RWPE2 (cell line): ENCODE measurements around the gene CHRD.
A peak's percentile ranks its signal among the peaks of the same experiment; 100 is the strongest.

Source experiments
- ATAC-seq: fragments of 200-7000 bp; cut with Tn5 transposase; 3 replicates; pipeline ENCODE4 v1.9.1; 2021; ENCODE audit warnings: low read depth
- DNase-seq: peaks from one replicate; pipeline ENCODE4 v3.0.0-alpha.2; 2020; ENCODE audit warnings: low spot score
- H3K27ac ChIP-seq: fragments of 450-650 bp; 2 replicates; pipeline ENCODE4 v1.5.1; 2017; ENCODE audit warnings: mild to moderate bottlenecking; ENCODE audit not compliant: poor library complexity, severe bottlenecking
- H3K27me3 ChIP-seq: fragments of 250-450 bp; sonication (Bioruptor Pico); 2 replicates; pipeline ENCODE4 v1.5.1; 2021; ENCODE audit warnings: mild to moderate bottlenecking, moderate library complexity; ENCODE audit not compliant: insufficient read depth, poor library complexity, severe bottlenecking
- H3K36me3 ChIP-seq: fragments of 250-450 bp; sonication (Bioruptor Pico); 2 replicates; pipeline ENCODE4 v1.5.1; 2020; ENCODE audit warnings: low read depth, mild to moderate bottlenecking, moderate library complexity
- H3K4me1 ChIP-seq: fragments of 250-450 bp; sonication (Bioruptor Pico); 2 replicates; pipeline ENCODE4 v1.5.1; 2021; ENCODE audit warnings: mild to moderate bottlenecking, moderate library complexity; ENCODE audit not compliant: insufficient read depth, poor library complexity, severe bottlenecking
- H3K4me3 ChIP-seq: fragments of 250-450 bp; sonication (Bioruptor Pico); 2 replicates; pipeline ENCODE4 v1.5.1; 2021; ENCODE audit warnings: mild to moderate bottlenecking, moderate library complexity; ENCODE audit not compliant: severe bottlenecking
- H3K9me3 ChIP-seq: fragments of 250-450 bp; sonication (Bioruptor Pico); 2 replicates; pipeline ENCODE4 v1.5.1; 2021; ENCODE audit warnings: mild to moderate bottlenecking, moderate library complexity; ENCODE audit not compliant: severe bottlenecking
- CTCF ChIP-seq: fragments of 450-650 bp; IDR thresholded peaks from one replicate; pipeline ENCODE4 v1.5.1; 2017; ENCODE audit warnings: mild to moderate bottlenecking, moderate library complexity; ENCODE audit not compliant: poor library complexity, severe bottlenecking

CHRD gene

GRCh38 chr3:184380627-184381260 is 890 bp downstream of the CHRD start:
- H3K27ac ChIP-seq = no peak overlapping the region
- ATAC-seq (0 out of 3 replicates have a peak, but pooled peaks have one; percentile 7), DNase-seq (no peak)
- TF ChIP-seq CTCF = no peak
- no peaks in the 10 kb centered on the region for H3K4me1 ChIP-seq
- H3K4me3 ChIP-seq = peak overlapping the region; percentile 37
- H3K9me3 ChIP-seq = no peaks in the 10 kb centered on the region
- H3K27me3 ChIP-seq = peaks cover 39% of the 10 kb centered on the region
- no peaks in the 10 kb centered on the region for H3K36me3 ChIP-seq

- H3K27ac ChIP-seq = no peak overlapping the region
- ATAC-seq = no peak
- no peaks in the 10 kb centered on the region for H3K9me3 ChIP-seq
- peaks cover 36% of the 10 kb centered on the region for H3K27me3 ChIP-seq
- H3K4me3 ChIP-seq = no peak overlapping the region
- TF ChIP-seq CTCF = no peak
- no peaks in the 10 kb centered on the region for H3K36me3 ChIP-seq
- H3K4me1 ChIP-seq = no peaks in the 10 kb centered on the region
- no peak for DNase-seq
These were observed 1.7 kb downstream of the CHRD start for GRCh38 chr3:184381261-184382224.

GRCh38 chr3:184382326-184383032 is 2.6 kb downstream of the CHRD start:
- Histone ChIP-seq H3K27me3 (peaks cover 36% of the 10 kb centered on the region), H3K36me3 (no peaks in the 10 kb centered on the region), H3K4me1 (no peaks in the 10 kb centered on the region), H3K9me3 (no peaks in the 10 kb centered on the region), H3K4me3 (no peak overlapping the region), H3K27ac (no peak overlapping the region)
- no peak for TF ChIP-seq CTCF
- no peak for DNase-seq
- ATAC-seq = no peak

GRCh38 chr3:184383033-184383740 is 3.3 kb downstream of the CHRD start:
- no peaks in the 10 kb centered on the region for H3K4me1 ChIP-seq
- H3K9me3 ChIP-seq = no peaks in the 10 kb centered on the region
- DNase-seq (no peak), ATAC-seq (no peak)
- no peak overlapping the region for H3K27ac ChIP-seq
- no peak for TF ChIP-seq CTCF
- no peak overlapping the region for H3K4me3 ChIP-seq
- H3K36me3 ChIP-seq = no peaks in the 10 kb centered on the region
- H3K27me3 ChIP-seq = peaks cover 31% of the 10 kb centered on the region
